OCI-LY3 (cell line): Measurements from ENCODE around the gene CDCP2.

Experiments used
- H2AFZ ChIP-seq: fragments of 200-600, 300-600 bp; shearing (Covaris generic); 2 replicates; pipeline ENCODE4 v1.6.0; 2014; ENCODE audit warnings: antibody characterized with exemption, low read depth, low read length
- H3K27ac ChIP-seq: fragments of 200-600, 300-600 bp; sonication (generic); 2 replicates; pipeline ENCODE4 v1.5.1; 2014; ENCODE audit warnings: mild to moderate bottlenecking, low read length, moderate library complexity, mixed read lengths
- H3K27me3 ChIP-seq: fragments of 200-600, 300-600 bp; sonication (generic); 2 replicates; pipeline ENCODE4 v1.6.1; 2014; ENCODE audit warnings: low read depth, low read length, mixed read lengths
- H3K36me3 ChIP-seq: fragments of 200-600, 300-600 bp; sonication (generic); replicated peaks from 2 replicates; pipeline ENCODE3; 2014; ENCODE audit warnings: low read depth, low read length, mixed read lengths
- H3K4me1 ChIP-seq: fragments of 300-600, 200-600 bp; sonication (generic); 2 replicates; pipeline ENCODE4 v1.6.1; 2014; ENCODE audit warnings: low read length, mixed read lengths
- H3K4me2 ChIP-seq: fragments of 200-600, 300-600 bp; sonication (generic); 2 replicates; pipeline ENCODE4 v1.6.1; 2014; ENCODE audit warnings: low read length, mixed read lengths
- H3K4me3 ChIP-seq: fragments of 300-600, 200-600 bp; sonication (generic); 2 replicates; pipeline ENCODE4 v1.5.1; 2014; ENCODE audit warnings: antibody characterized with exemption, mild to moderate bottlenecking, low read length, moderate library complexity
- H3K79me2 ChIP-seq: fragments of 300-600, 200-600 bp; shearing (Covaris generic); 2 replicates; pipeline ENCODE4 v1.6.1; 2014; ENCODE audit warnings: mild to moderate bottlenecking, low read length, mixed read lengths
- H3K9ac ChIP-seq: fragments of 300-600, 200-600 bp; shearing (Covaris generic); 2 replicates; pipeline ENCODE4 v1.6.0; 2014; ENCODE audit warnings: mild to moderate bottlenecking, low read length, moderate library complexity
- H3K9me3 ChIP-seq: fragments of 200-600, 300-600 bp; shearing (Covaris generic); 2 replicates; pipeline ENCODE4 v1.6.1; 2014; ENCODE audit warnings: low read length, mixed read lengths; ENCODE audit not compliant: insufficient read depth
- H4K20me1 ChIP-seq: fragments of 200-600, 300-600 bp; sonication (generic); 2 replicates; pipeline ENCODE4 v1.6.1; 2016; ENCODE audit warnings: low read length, mixed read lengths; ENCODE audit not compliant: insufficient read depth
- CTCF ChIP-seq: fragments of 200-600, 300-600 bp; sonication (generic); IDR thresholded peaks from 2 replicates; pipeline ENCODE4 v1.5.1; 2014; ENCODE audit warnings: antibody characterized with exemption, low read length, low read depth
- EZH2phosphoT487 ChIP-seq: fragments of 200-600 bp; shearing (Covaris generic); IDR thresholded peaks from 2 replicates; pipeline ENCODE4 v1.6.1; 2018; ENCODE audit warnings: antibody characterized with exemption, mixed run types, low read depth

Gene CDCP2

GRCh38 chr1:54111624-54112023, 41.2 kb downstream of the CDCP2 start:
- TF ChIP-seq CTCF (no peak), EZH2phosphoT487 (no peak)
- no peak overlapping the region for H3K9ac ChIP-seq

GRCh38 chr1:54110996-54111395, 41.8 kb downstream of the CDCP2 start:
- Histone ChIP-seq H3K9ac (no peak overlapping the region), H2AFZ (no peak overlapping the region), H3K27ac (no peak overlapping the region), H3K9me3 (no peaks in the 10 kb centered on the region), H3K36me3 (no peaks in the 10 kb centered on the region), H3K4me1 (no peaks in the 10 kb centered on the region), H3K27me3 (no peaks in the 10 kb centered on the region), H3K4me2 (no peak overlapping the region), H4K20me1 (no peaks in the 10 kb centered on the region), H3K79me2 (no peaks in the 10 kb centered on the region), H3K4me3 (no peak overlapping the region)
- TF ChIP-seq CTCF (no peak), EZH2phosphoT487 (no peak)

More at GRCh38 chr1:54111624-54112023, 41.2 kb downstream of the CDCP2 start:
- H3K36me3 ChIP-seq, result no peaks in the 10 kb centered on the region
- no peaks in the 10 kb centered on the region for H4K20me1 ChIP-seq
- H3K79me2 ChIP-seq, result no peaks in the 10 kb centered on the region
- no peak overlapping the region for H3K27ac ChIP-seq
- H2AFZ ChIP-seq, result no peak overlapping the region
- no peaks in the 10 kb centered on the region for H3K4me1 ChIP-seq
- no peaks in the 10 kb centered on the region for H3K9me3 ChIP-seq
- no peak overlapping the region for H3K4me3 ChIP-seq
- no peak overlapping the region for H3K4me2 ChIP-seq
- no peaks in the 10 kb centered on the region for H3K27me3 ChIP-seq

- Histone ChIP-seq H3K4me2 (no peak overlapping the region), H3K9me3 (no peaks in the 10 kb centered on the region), H3K4me3 (no peak overlapping the region), H4K20me1 (no peaks in the 10 kb centered on the region), H3K27ac (no peak overlapping the region), H3K4me1 (no peaks in the 10 kb centered on the region), H2AFZ (no peak overlapping the region), H3K9ac (no peak overlapping the region), H3K36me3 (no peaks in the 10 kb centered on the region), H3K79me2 (no peaks in the 10 kb centered on the region), H3K27me3 (no peaks in the 10 kb centered on the region)
- no peak for TF ChIP-seq EZH2phosphoT487
- TF ChIP-seq CTCF, result no peak
These were observed 43.4 kb downstream of the CDCP2 start for GRCh38 chr1:54109129-54110090.

GRCh38 chr1:54108156-54108555, 44.6 kb downstream of the CDCP2 start:
- Histone ChIP-seq H3K9ac (no peak overlapping the region), H3K4me3 (no peak overlapping the region), H4K20me1 (no peaks in the 10 kb centered on the region), H3K27me3 (no peaks in the 10 kb centered on the region), H2AFZ (no peak overlapping the region), H3K4me2 (no peak overlapping the region), H3K27ac (no peak overlapping the region), H3K9me3 (no peaks in the 10 kb centered on the region), H3K4me1 (no peaks in the 10 kb centered on the region), H3K36me3 (no peaks in the 10 kb centered on the region), H3K79me2 (no peaks in the 10 kb centered on the region)
- TF ChIP-seq CTCF (no peak), EZH2phosphoT487 (no peak)
